CD4-positive, alpha-beta T cell (primary cell): ENCODE measurements around the gene ATP5PF. TPM values are rescaled to one million over a fixed set of nuclear protein-coding genes. Genes with fewer than 3 reads are reported as not detected.
A peak's percentile ranks its signal among the peaks of the same experiment; 100 is the strongest.

Experiments
- ATAC-seq: fragments of 200-7000 bp; cut with Tn5 transposase; one replicate; pipeline ENCODE4 v1.10.0; 2022; ENCODE audit warnings: mild to moderate bottlenecking; ENCODE audit not compliant: poor library complexity
- CTCF ChIA-PET: fragments of 350-600 bp; sonication (Branson Sonifier 250); formaldehyde crosslinking; loops from one replicate; lab custom pipeline; 2021; ENCODE audit warnings: antibody characterized with exemption, inconsistent platforms; lab: Charles Lee
- POLR2A ChIA-PET: fragments of 350-600 bp; sonication (Branson Sonifier 250); formaldehyde crosslinking; loops from one replicate; lab custom pipeline; 2021; ENCODE audit warnings: antibody characterized with exemption, inconsistent platforms; lab: Charles Lee
- DNase-seq, 14 experiments: peaks; one replicate each; pipeline ENCODE4 v3.0.0-alpha.2; 2013 to 2020; ENCODE audit warnings: mixed read lengths in 2 of 14
- H3K27ac ChIP-seq, 2 donors: one replicate each; pipeline versions ENCODE4 v1.5.1 to v1.7.0; 2013; ENCODE audit warnings: low read length in 2 of 2, low read depth in 1 of 2, mild to moderate bottlenecking in 1 of 2
- H3K27me3 ChIP-seq, 2 experiments: 1 replicate in 1 of 2; 2 replicates in 1 of 2; pipeline versions ENCODE4 v1.6.1 to v1.7.0; 2013; ENCODE audit warnings: low read length in 2 of 2, control low read depth in 1 of 2, mild to moderate bottlenecking in 1 of 2, moderate library complexity in 1 of 2; ENCODE audit not compliant: insufficient read depth in 2 of 2, control insufficient read depth in 1 of 2
- H3K36me3 ChIP-seq: one replicate; pipeline ENCODE4 v1.6.1; 2013; ENCODE audit warnings: low read length, control low read depth; ENCODE audit not compliant: insufficient read depth
- H3K4me1 ChIP-seq: one replicate; pipeline ENCODE4 v1.6.1; 2013; ENCODE audit warnings: low read length, control low read depth; ENCODE audit not compliant: insufficient read depth
- H3K4me3 ChIP-seq: one replicate; pipeline ENCODE4 v1.5.1; 2013; ENCODE audit warnings: mild to moderate bottlenecking, low read length, moderate library complexity
- H3K9me3 ChIP-seq, 2 experiments: 1 replicate in 1 of 2; 2 replicates in 1 of 2; pipeline versions ENCODE4 v1.6.1 to v1.7.0; 2013; ENCODE audit warnings: low read length in 2 of 2, mild to moderate bottlenecking in 2 of 2, control low read depth in 1 of 2, moderate library complexity in 1 of 2; ENCODE audit not compliant: control insufficient read depth in 1 of 2, insufficient read depth in 1 of 2
- H3K27ac Mint-ChIP-seq: one replicate; pipeline ENCODE4 v1.8.0; 2020; ENCODE audit warnings: mixed read lengths
- H3K27me3 Mint-ChIP-seq: one replicate; pipeline ENCODE4 v1.8.0; 2021; ENCODE audit warnings: mixed read lengths
- H3K36me3 Mint-ChIP-seq: one replicate; pipeline ENCODE4 v1.8.0; 2021; ENCODE audit warnings: low read depth, mixed read lengths
- H3K4me1 Mint-ChIP-seq: one replicate; pipeline ENCODE4 v1.8.0; 2021; ENCODE audit warnings: low read depth, mixed read lengths
- H3K4me3 Mint-ChIP-seq: one replicate; pipeline ENCODE4 v1.8.0; 2020; ENCODE audit warnings: mild to moderate bottlenecking, mixed read lengths
- H3K9me3 Mint-ChIP-seq: one replicate; pipeline ENCODE4 v1.8.0; 2020; ENCODE audit warnings: mixed read lengths
- CTCF ChIP-seq: fragments of 200-600 bp; IDR thresholded peaks from one replicate; pipeline ENCODE4 v1.8.0; 2022; ENCODE audit warnings: antibody characterized with exemption, mild to moderate bottlenecking
- intact Hi-C, 2 experiments: fragments of 100-400 bp; cut with DNase I in 1 of 2; cut with micrococcal nuclease in 1 of 2; formaldehyde crosslinking; loops; one replicate each; pipeline versions ENCODE4 v1.15.1 to v1.9.0; 2023 to 2025; cut with DNase I, micrococcal nuclease
- total RNA-seq, 174 experiments: library from RNA in 2 of 174; stranded (reverse) in 2 of 174; gene quantifications; one replicate each; pipeline ENCODE4 v1.2.3 and lab custom pipeline; 2021 to 2026

ATP5PF gene
- total RNA-seq, 2 experiments from 2014 or later, result 26.7 to 30.3 TPM

- no peak overlapping the region for H3K27ac Mint-ChIP-seq
Measured at GRCh38 chr21:25757531-25757930, 22.8 kb upstream of the ATP5PF start.

GRCh38 chr21:25756190-25756932 lies 21.7 kb upstream of the ATP5PF start:
- H3K36me3 Mint-ChIP-seq, result peaks cover 91% of the 10 kb centered on the region
- Histone ChIP-seq H3K4me1 (no peaks in the 10 kb centered on the region), H3K4me3 (no peak overlapping the region), H3K27me3 (no peaks in the 10 kb centered on the region), H3K9me3 (no peaks in the 10 kb centered on the region), H3K27ac (no peak overlapping the region), H3K36me3 (peaks cover 75% of the 10 kb centered on the region)
- no peaks in the 10 kb centered on the region for H3K27me3 Mint-ChIP-seq
- TF ChIP-seq CTCF, result no peak
- H3K4me1 Mint-ChIP-seq, result peaks cover 17% of the 10 kb centered on the region
- H3K4me3 Mint-ChIP-seq, result peak overlapping the region; percentile 16
- ATAC-seq, result no peak
- no peak overlapping the region for H3K27ac Mint-ChIP-seq
- no peaks in the 10 kb centered on the region for H3K9me3 Mint-ChIP-seq
- intact Hi-C loops, result no loop called here
- ChIA-PET POLR2A (interaction anchor here (1.1 kb wide), 1 partner anchor 20 kb away, joined by 3 read pairs; no protein-coding TSS in a partner anchor), CTCF (interaction anchor here (1.3 kb wide), 1 partner anchor 11 kb away, joined by 5 read pairs; no protein-coding TSS in a partner anchor)
- no peak for DNase-seq

More at GRCh38 chr21:25757531-25757930, 22.8 kb upstream of the ATP5PF start:
- peaks cover 80% of the 10 kb centered on the region for H3K36me3 ChIP-seq
- CTCF ChIA-PET, result interaction anchor here (0.6 to 1.3 kb wide), 3 partner anchors 12 to 421 kb away, joined by 3 to 5 read pairs (median 3); no protein-coding TSS in a partner anchor
- Mint-ChIP-seq H3K4me1 (peaks cover 17% of the 10 kb centered on the region), H3K36me3 (peaks cover 95% of the 10 kb centered on the region), H3K9me3 (no peaks in the 10 kb centered on the region), H3K27me3 (no peaks in the 10 kb centered on the region), H3K4me3 (no peak overlapping the region)
- no peak overlapping the region for H3K27ac ChIP-seq
- DNase-seq (no peak), ATAC-seq (no peak)
- H3K4me1 ChIP-seq, result no peaks in the 10 kb centered on the region
- H3K9me3 ChIP-seq, result no peaks in the 10 kb centered on the region
- POLR2A ChIA-PET, result interaction anchor here (1.1 to 1.2 kb wide), 2 partner anchors 21 to 23 kb away, joined by 3 to 4 read pairs; partner anchors contain the start of genes ATP5PF and GABPA
- intact Hi-C loops, result no loop called here
- TF ChIP-seq CTCF, result no peak
- H3K27me3 ChIP-seq, result no peaks in the 10 kb centered on the region
- no peak overlapping the region for H3K4me3 ChIP-seq

GRCh38 chr21:25752416-25752815 lies 17.7 kb upstream of the ATP5PF start:
- H3K4me3 ChIP-seq, result no peak overlapping the region
- intact Hi-C loops, result no loop called here
- POLR2A ChIA-PET, result interaction anchor here (1.2 kb wide), 1 partner anchor 18 kb away, joined by 5 read pairs; the partner anchor contains the start of genes ATP5PF and GABPA
- no peak overlapping the region for H3K27ac ChIP-seq
- no peak for TF ChIP-seq CTCF
- no peak for ATAC-seq
- CTCF ChIA-PET, result no interaction called here
- H3K4me1 ChIP-seq, result no peaks in the 10 kb centered on the region
- H3K27me3 Mint-ChIP-seq, result no peaks in the 10 kb centered on the region
- H3K27ac Mint-ChIP-seq, result no peak overlapping the region
- peaks cover 78% of the 10 kb centered on the region for H3K36me3 Mint-ChIP-seq
- H3K27me3 ChIP-seq, result no peaks in the 10 kb centered on the region
- H3K4me1 Mint-ChIP-seq, result peaks cover 37% of the 10 kb centered on the region
- peaks cover 54% of the 10 kb centered on the region for H3K36me3 ChIP-seq
- no peak overlapping the region for H3K4me3 Mint-ChIP-seq
- H3K9me3 ChIP-seq, result no peaks in the 10 kb centered on the region
- no peaks in the 10 kb centered on the region for H3K9me3 Mint-ChIP-seq
- DNase-seq, result no peak
